Spinal cord (tissue), 10 donors: ENCODE results near the gene NPR1. TPM values are rescaled to one million over a fixed set of nuclear protein-coding genes. Genes with fewer than 3 reads are reported as not detected.
A peak's percentile ranks its signal among the peaks of the same experiment; 100 is the strongest.

Source experiments
- DNase-seq, 6 donors: peaks; one replicate each; pipeline versions ENCODE4 v3.0.0 to v3.0.0-alpha.2; 2013 to 2015; ENCODE audit warnings: low spot score in 6 of 6, low read depth in 4 of 6
- H3K27ac ChIP-seq: one replicate; pipeline ENCODE4 v1.5.1; 2013; ENCODE audit warnings: low read depth, low read length, control low read depth
- H3K27me3 ChIP-seq: one replicate; pipeline ENCODE4 v1.6.1; 2013; ENCODE audit warnings: low read length; ENCODE audit not compliant: control insufficient read depth, insufficient read depth
- H3K36me3 ChIP-seq: one replicate; pipeline ENCODE4 v1.6.1; 2013; ENCODE audit warnings: low read length; ENCODE audit not compliant: control insufficient read depth, insufficient read depth
- H3K4me1 ChIP-seq: one replicate; pipeline ENCODE4 v1.6.1; 2013; ENCODE audit warnings: low read length; ENCODE audit not compliant: control insufficient read depth, insufficient read depth
- H3K4me3 ChIP-seq: one replicate; pipeline ENCODE4 v1.5.1; 2013; ENCODE audit warnings: low read depth, low read length, control low read depth
- H3K9me3 ChIP-seq: one replicate; pipeline ENCODE4 v1.6.1; 2013; ENCODE audit warnings: low read length; ENCODE audit not compliant: control insufficient read depth, insufficient read depth
- WGBS: methylation state at CpG from one replicate; pipeline ENCODE4 v1.1.5; 2013; ENCODE audit warnings: missing lambda C conversion rate; ENCODE audit not compliant: insufficient coverage; 5-methylcytosine and 5-hydroxymethylcytosine counted together
- polyA plus RNA-seq, 2 donors: library from polyadenylated mRNA; unstranded; fragments of 120-200 nt; gene quantifications; one replicate each; pipeline ENCODE4 v1.2.1, GENCODE V29; 2013; ENCODE audit not compliant: insufficient read length in 2 of 2
- small RNA-seq: library from RNA; depleted of rRNA; stranded (forward); fragments of <200 nt; gene quantifications from one replicate; pipeline ENCODE3, GENCODE V24; 2014; ENCODE audit warnings: low replicate concordance
- total RNA-seq, 2 donors: library from RNA; depleted of rRNA in 1 of 2; stranded (reverse); fragments of 120-200 nt in 1 of 2; fragments of >200 nt in 1 of 2; gene quantifications; one replicate each; pipeline versions ENCODE4 v1.2.3 to v1.2.4, GENCODE V29; 2013 to 2014
- donor health status: healthy.

The NPR1 gene
- total and polyA plus RNA-seq, 4 donors, result 1.6 to 6.3 (median 2.4) TPM

- Histone ChIP-seq H3K27me3 (no peaks in the 10 kb centered on the region), H3K4me1 (peaks cover 2% of the 10 kb centered on the region), H3K4me3 (no peak overlapping the region), H3K27ac (no peak overlapping the region), H3K36me3 (peaks cover 12% of the 10 kb centered on the region), H3K9me3 (no peaks in the 10 kb centered on the region)
- no peak for DNase-seq
- WGBS, result 10% methylated on average over 1 of the region's 3 CpGs
Observed at GRCh38 chr1:153734396-153735089, 56.1 kb downstream of the NPR1 start.

- WGBS, result 100% methylated on average over 1 of the region's 3 CpGs
- Histone ChIP-seq H3K4me3 (no peak overlapping the region), H3K9me3 (no peaks in the 10 kb centered on the region), H3K4me1 (no peaks in the 10 kb centered on the region), H3K27me3 (no peaks in the 10 kb centered on the region), H3K36me3 (peaks cover 16% of the 10 kb centered on the region), H3K27ac (no peak overlapping the region)
- DNase-seq, result no peak
Observed at GRCh38 chr1:153735090-153735420, 56.6 kb downstream of the NPR1 start.

- Histone ChIP-seq H3K4me1 (no peaks in the 10 kb centered on the region), H3K36me3 (peaks cover 52% of the 10 kb centered on the region), H3K27ac (no peak overlapping the region), H3K9me3 (no peaks in the 10 kb centered on the region), H3K4me3 (no peak overlapping the region), H3K27me3 (no peaks in the 10 kb centered on the region)
- peak in 1 of 6 donors; percentile 10 for DNase-seq
- WGBS, result 69% methylated on average over 1 of the region's 2 CpGs
Observed at GRCh38 chr1:153741986-153742385, 63.5 kb downstream of the NPR1 start.

GRCh38 chr1:153742411-153743142 is 64.1 kb downstream of the NPR1 start:
- Histone ChIP-seq H3K9me3 (no peaks in the 10 kb centered on the region), H3K4me3 (no peak overlapping the region), H3K4me1 (no peaks in the 10 kb centered on the region), H3K27ac (no peak overlapping the region), H3K27me3 (no peaks in the 10 kb centered on the region), H3K36me3 (peaks cover 56% of the 10 kb centered on the region)
- no CpG with 5 or more reads among the region's 5 CpGs for WGBS
- no peak for DNase-seq

Small RNA genes lying within 50 kb of the gene (small RNA-seq; reads per million reads assigned to genes)
- gene MIR8083, result not detected
- gene RF00019, result not detected
- gene RN7SL372P, result not detected

Other genes starting within 250 kb of the NPR1 start
- not detected for gene S100A7, start 218.0 kb upstream of the NPR1 start, total RNA-seq
- gene S100A7, start 218.0 kb upstream of the NPR1 start, polyA plus RNA-seq, result not detected
- gene S100A6, start 142.7 kb upstream of the NPR1 start, total RNA-seq, result 100 to 1,000 TPM in 1 of 2 donors, 10 to 100 TPM in 1; 75.3 to 276 TPM
- gene S100A6, start 142.7 kb upstream of the NPR1 start, polyA plus RNA-seq, result 100 to 1,000 TPM; 106 to 149 TPM
- gene S100A5, start 137.8 kb upstream of the NPR1 start, total RNA-seq, result not detected
- not detected for gene S100A5, start 137.8 kb upstream of the NPR1 start, polyA plus RNA-seq
- gene S100A4, start 132.9 kb upstream of the NPR1 start, total RNA-seq, result 10 to 100 TPM; 21.1 to 38.2 TPM
- gene S100A4, start 132.9 kb upstream of the NPR1 start, polyA plus RNA-seq, result 10 to 100 TPM in 1 of 2 donors, 1 to 10 TPM in 1; 6.0 to 17.9 TPM
- not detected for gene S100A3, start 129.4 kb upstream of the NPR1 start, total RNA-seq
- gene S100A3, start 129.4 kb upstream of the NPR1 start, polyA plus RNA-seq, result under 1 TPM in 1 of 2 donors, not detected in 1; 0.29 TPM
- gene S100A2, start 112.8 kb upstream of the NPR1 start, total RNA-seq, result 1 to 10 TPM in 1 of 2 donors, not detected in 1; 1.2 TPM
- gene S100A2, start 112.8 kb upstream of the NPR1 start, polyA plus RNA-seq, result under 1 TPM; 0.40 to 0.81 TPM
- 100 to 1,000 TPM in 1 of 2 donors, 10 to 100 TPM in 1; 46.0 to 101 TPM for gene S100A16, start 65.6 kb upstream of the NPR1 start, total RNA-seq
- gene S100A16, start 65.6 kb upstream of the NPR1 start, polyA plus RNA-seq, result 100 to 1,000 TPM; 120 to 135 TPM
- under 1 TPM in 1 of 2 donors, not detected in 1; 0.61 TPM for gene S100A14, start 62.4 kb upstream of the NPR1 start, total RNA-seq
- under 1 TPM in 1 of 2 donors, not detected in 1; 0.39 TPM for gene S100A14, start 62.4 kb upstream of the NPR1 start, polyA plus RNA-seq
- 100 to 1,000 TPM in 1 of 2 donors, 10 to 100 TPM in 1; 30.5 to 141 TPM for gene S100A13, start 51.2 kb upstream of the NPR1 start, total RNA-seq
- 10 to 100 TPM; 42.0 to 58.3 TPM for gene S100A13, start 51.2 kb upstream of the NPR1 start, polyA plus RNA-seq
- 10 to 100 TPM in 1 of 2 donors, 1 to 10 TPM in 1; 3.7 to 10.2 TPM for gene S100A1, start 50.3 kb upstream of the NPR1 start, total RNA-seq
- gene S100A1, start 50.3 kb upstream of the NPR1 start, polyA plus RNA-seq, result 10 to 100 TPM; 18.5 to 19.0 TPM
- gene CHTOP, start 44.6 kb upstream of the NPR1 start, total RNA-seq, result 10 to 100 TPM; 56.9 to 58.0 TPM
- 100 to 1,000 TPM; 115 to 127 TPM for gene CHTOP, start 44.6 kb upstream of the NPR1 start, polyA plus RNA-seq
- gene SNAPIN, start 20.0 kb upstream of the NPR1 start, total RNA-seq, result 10 to 100 TPM; 58.0 to 70.5 TPM
- gene SNAPIN, start 20.0 kb upstream of the NPR1 start, polyA plus RNA-seq, result 10 to 100 TPM; 65.4 to 70.2 TPM
- gene ILF2, start 7.7 kb upstream of the NPR1 start, total RNA-seq, result 100 to 1,000 TPM; 155 to 243 TPM
- gene ILF2, start 7.7 kb upstream of the NPR1 start, polyA plus RNA-seq, result 100 to 1,000 TPM; 209 to 214 TPM
- gene INTS3, start 49.4 kb downstream of the NPR1 start, total RNA-seq, result 10 to 100 TPM; 40.5 to 57.8 TPM
- gene INTS3, start 49.4 kb downstream of the NPR1 start, polyA plus RNA-seq, result 100 to 1,000 TPM in 1 of 2 donors, 10 to 100 TPM in 1; 81.5 to 107 TPM
- gene SLC27A3, start 96.7 kb downstream of the NPR1 start, total RNA-seq, result 10 to 100 TPM; 12.1 to 29.0 TPM
- gene SLC27A3, start 96.7 kb downstream of the NPR1 start, polyA plus RNA-seq, result 10 to 100 TPM; 28.5 to 37.3 TPM
- 10 to 100 TPM; 16.3 to 18.7 TPM for gene GATAD2B, start 244.3 kb downstream of the NPR1 start, total RNA-seq
- 10 to 100 TPM; 34.6 to 35.3 TPM for gene GATAD2B, start 244.3 kb downstream of the NPR1 start, polyA plus RNA-seq